ENCODE results near the gene CDRT4.

The CDRT4 gene

DNA sequence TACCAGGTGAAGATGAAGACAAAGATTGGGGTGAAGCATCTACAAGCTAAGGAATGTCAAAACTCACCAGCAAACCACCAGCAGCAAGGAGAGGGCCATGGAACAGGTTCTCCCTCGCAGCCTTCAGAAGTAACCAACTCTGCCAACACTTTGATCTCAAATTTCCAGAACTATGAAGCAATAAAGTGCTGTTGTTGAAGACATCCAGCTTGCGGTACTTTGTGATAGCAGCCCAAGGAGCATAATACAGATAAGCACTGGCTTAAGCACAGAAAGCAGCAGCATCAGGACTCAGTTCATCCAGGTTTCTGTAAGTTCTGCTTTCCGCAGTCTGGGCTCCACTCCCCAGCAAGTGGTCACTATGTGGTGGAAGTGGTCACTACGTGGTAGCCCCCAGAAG lies 16.0 kb upstream of the CDRT4 start:
- no peaks in the 10 kb centered on the region for H3K9me2 ChIP-seq (replicated peaks; ENCODE audit: insufficient read depth, low read length)
- H2AFZ ChIP-seq (ENCODE audit: low read depth, low read length, severe bottlenecking) = no peak overlapping the region
- no peaks in the 10 kb centered on the region for H3K9me3 ChIP-seq (ENCODE audit: insufficient read depth, low read length)
- H3K79me2 ChIP-seq (ENCODE audit: insufficient read depth, low read length) = no peaks in the 10 kb centered on the region
- H3K36me3 ChIP-seq (ENCODE audit: low read length) = no peaks in the 10 kb centered on the region
- no peak overlapping the region for H3K4me2 ChIP-seq (ENCODE audit: low read depth, low read length, poor library complexity, severe bottlenecking)
- no peak overlapping the region for H3K27ac ChIP-seq (ENCODE audit: low read depth, low read length)
- H3K4me3 ChIP-seq (ENCODE audit: insufficient read depth, low read length, poor library complexity, severe bottlenecking) = no peak overlapping the region
- TF ChIP-seq EZH2phosphoT487 (conservative IDR thresholded peaks at IDR 0.05; ENCODE audit: low read length) = no peak
- H3K9ac ChIP-seq (ENCODE audit: low read length) = no peak overlapping the region
- H3F3A ChIP-seq (ENCODE audit: insufficient read depth) = no peaks in the 10 kb centered on the region
- H4K20me1 ChIP-seq (ENCODE audit: low read depth, low read length) = no peaks in the 10 kb centered on the region
- H3K27me3 ChIP-seq (ENCODE audit: low read length) = no peaks in the 10 kb centered on the region

DNA sequence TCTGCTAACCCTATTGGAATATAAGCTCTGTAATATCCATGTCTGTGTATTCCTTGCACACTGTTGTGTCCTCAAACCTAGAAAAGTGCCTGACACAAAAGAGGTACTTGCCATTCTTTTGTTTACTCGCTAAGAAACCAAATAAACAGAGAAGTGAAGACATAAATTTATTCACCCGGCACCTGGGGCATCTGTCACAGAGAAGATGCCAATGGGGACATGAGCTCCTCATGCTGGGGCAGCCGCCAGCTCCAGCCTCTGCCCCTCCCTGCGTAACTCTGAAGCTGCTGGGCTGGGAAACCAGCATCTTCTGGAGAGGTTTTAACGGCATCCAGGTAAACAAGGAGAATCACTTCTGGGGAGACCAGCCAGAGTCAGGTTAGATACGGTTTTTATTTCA lies 15.1 kb upstream of the CDRT4 start:
- Histone ChIP-seq H3K9me2 (replicated peaks; ENCODE audit: insufficient read depth, low read length) (no peaks in the 10 kb centered on the region), H3K27me3 (ENCODE audit: low read length) (no peaks in the 10 kb centered on the region), H3F3A (ENCODE audit: insufficient read depth) (no peaks in the 10 kb centered on the region), H3K9ac (ENCODE audit: low read length) (no peak overlapping the region), H3K36me3 (ENCODE audit: low read length) (no peaks in the 10 kb centered on the region), H4K20me1 (ENCODE audit: low read depth, low read length) (no peaks in the 10 kb centered on the region), H2AFZ (ENCODE audit: low read depth, low read length, severe bottlenecking) (no peak overlapping the region), H3K27ac (ENCODE audit: low read depth, low read length) (no peak overlapping the region), H3K4me2 (ENCODE audit: low read depth, low read length, poor library complexity, severe bottlenecking) (no peak overlapping the region), H3K9me3 (ENCODE audit: insufficient read depth, low read length) (no peaks in the 10 kb centered on the region), H3K4me3 (ENCODE audit: insufficient read depth, low read length, poor library complexity, severe bottlenecking) (no peak overlapping the region), H3K79me2 (ENCODE audit: insufficient read depth, low read length) (no peaks in the 10 kb centered on the region)
- TF ChIP-seq, protein P1, sequence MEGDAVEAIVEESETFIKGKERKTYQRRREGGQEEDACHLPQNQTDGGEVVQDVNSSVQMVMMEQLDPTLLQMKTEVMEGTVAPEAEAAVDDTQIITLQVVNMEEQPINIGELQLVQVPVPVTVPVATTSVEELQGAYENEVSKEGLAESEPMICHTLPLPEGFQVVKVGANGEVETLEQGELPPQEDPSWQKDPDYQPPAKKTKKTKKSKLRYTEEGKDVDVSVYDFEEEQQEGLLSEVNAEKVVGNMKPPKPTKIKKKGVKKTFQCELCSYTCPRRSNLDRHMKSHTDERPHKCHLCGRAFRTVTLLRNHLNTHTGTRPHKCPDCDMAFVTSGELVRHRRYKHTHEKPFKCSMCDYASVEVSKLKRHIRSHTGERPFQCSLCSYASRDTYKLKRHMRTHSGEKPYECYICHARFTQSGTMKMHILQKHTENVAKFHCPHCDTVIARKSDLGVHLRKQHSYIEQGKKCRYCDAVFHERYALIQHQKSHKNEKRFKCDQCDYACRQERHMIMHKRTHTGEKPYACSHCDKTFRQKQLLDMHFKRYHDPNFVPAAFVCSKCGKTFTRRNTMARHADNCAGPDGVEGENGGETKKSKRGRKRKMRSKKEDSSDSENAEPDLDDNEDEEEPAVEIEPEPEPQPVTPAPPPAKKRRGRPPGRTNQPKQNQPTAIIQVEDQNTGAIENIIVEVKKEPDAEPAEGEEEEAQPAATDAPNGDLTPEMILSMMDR (IDR thresholded peaks at IDR 0.05; ENCODE audit: insufficient read depth, low read length, poor library complexity, severe bottlenecking) = no peak
- no peak for TF ChIP-seq EZH2phosphoT487 (conservative IDR thresholded peaks at IDR 0.05; ENCODE audit: low read length)

DNA sequence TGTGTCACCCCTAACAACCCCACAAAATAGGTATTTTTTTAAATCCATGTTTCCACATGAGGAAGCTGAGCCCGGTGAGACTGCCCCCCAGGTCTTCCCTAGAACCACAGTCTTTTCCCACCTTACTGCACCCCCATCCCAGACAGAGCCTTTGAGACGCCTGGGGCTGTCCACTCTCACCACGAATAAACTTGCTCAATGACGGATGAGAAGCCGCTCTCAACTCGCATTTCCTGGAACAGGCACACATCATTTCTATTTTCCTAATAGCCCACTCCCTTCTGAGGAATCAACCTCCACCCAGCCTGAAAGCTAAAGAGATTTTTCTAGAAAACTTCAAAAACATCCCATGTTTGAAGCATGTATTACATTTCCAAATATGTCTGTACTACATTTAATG lies 14.1 kb upstream of the CDRT4 start:
- no peaks in the 10 kb centered on the region for H3K79me2 ChIP-seq (ENCODE audit: insufficient read depth, low read length)
- no peaks in the 10 kb centered on the region for H4K20me1 ChIP-seq (ENCODE audit: low read depth, low read length)
- TF ChIP-seq, protein P1 (IDR thresholded peaks at IDR 0.05; ENCODE audit: insufficient read depth, low read length, poor library complexity, severe bottlenecking) = no peak
- no peak for TF ChIP-seq EZH2phosphoT487 (conservative IDR thresholded peaks at IDR 0.05; ENCODE audit: low read length)
- no peak overlapping the region for H3K27ac ChIP-seq (ENCODE audit: low read depth, low read length)
- H3K36me3 ChIP-seq (ENCODE audit: low read length) = no peaks in the 10 kb centered on the region
- no peak overlapping the region for H3K9ac ChIP-seq (ENCODE audit: low read length)
- H3K9me3 ChIP-seq (ENCODE audit: insufficient read depth, low read length) = no peaks in the 10 kb centered on the region
- H3K4me2 ChIP-seq (ENCODE audit: low read depth, low read length, poor library complexity, severe bottlenecking) = no peak overlapping the region
- H3F3A ChIP-seq (ENCODE audit: insufficient read depth) = no peaks in the 10 kb centered on the region
- no peaks in the 10 kb centered on the region for H3K9me2 ChIP-seq (replicated peaks; ENCODE audit: insufficient read depth, low read length)
- no peaks in the 10 kb centered on the region for H3K27me3 ChIP-seq (ENCODE audit: low read length)
- no peak overlapping the region for H2AFZ ChIP-seq (ENCODE audit: low read depth, low read length, severe bottlenecking)
- H3K4me3 ChIP-seq (ENCODE audit: insufficient read depth, low read length, poor library complexity, severe bottlenecking) = no peak overlapping the region

DNA sequence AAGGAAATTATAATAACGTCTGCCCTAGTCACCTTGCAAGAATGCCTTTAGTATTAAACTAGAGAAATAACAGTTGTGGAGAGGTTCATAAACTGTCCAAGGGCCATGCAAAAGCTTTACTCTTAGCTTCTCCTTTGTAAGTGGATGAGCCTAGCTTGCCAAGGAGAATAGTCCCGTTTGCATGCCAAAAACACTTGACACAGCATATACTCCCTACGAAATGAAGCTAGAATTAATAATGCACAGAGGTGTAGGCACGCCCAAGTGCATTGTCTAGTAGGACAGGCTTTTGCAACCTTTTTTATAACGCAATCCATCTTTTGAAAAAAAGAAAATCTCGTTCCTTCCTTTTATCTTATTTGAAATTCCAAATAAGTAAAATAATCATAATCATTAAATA lies 12.8 kb upstream of the CDRT4 start:
- H3K4me2 ChIP-seq (ENCODE audit: low read depth, low read length, poor library complexity, severe bottlenecking) = no peak overlapping the region
- H3K27me3 ChIP-seq (ENCODE audit: low read length) = no peaks in the 10 kb centered on the region
- H3K9me2 ChIP-seq (replicated peaks; ENCODE audit: insufficient read depth, low read length) = no peaks in the 10 kb centered on the region
- H3K4me3 ChIP-seq (ENCODE audit: insufficient read depth, low read length, poor library complexity, severe bottlenecking) = no peak overlapping the region
- no peak overlapping the region for H3K27ac ChIP-seq (ENCODE audit: low read depth, low read length)
- H3K36me3 ChIP-seq (ENCODE audit: low read length) = no peaks in the 10 kb centered on the region
- no peak for TF ChIP-seq EZH2phosphoT487 (conservative IDR thresholded peaks at IDR 0.05; ENCODE audit: low read length)
- TF ChIP-seq, protein P1 (IDR thresholded peaks at IDR 0.05; ENCODE audit: insufficient read depth, low read length, poor library complexity, severe bottlenecking) = no peak
- H3K9me3 ChIP-seq (ENCODE audit: insufficient read depth, low read length) = no peaks in the 10 kb centered on the region
- no peaks in the 10 kb centered on the region for H3F3A ChIP-seq (ENCODE audit: insufficient read depth)
- H4K20me1 ChIP-seq (ENCODE audit: low read depth, low read length) = no peaks in the 10 kb centered on the region
- no peak overlapping the region for H3K9ac ChIP-seq (ENCODE audit: low read length)
- H2AFZ ChIP-seq (ENCODE audit: low read depth, low read length, severe bottlenecking) = no peak overlapping the region
- H3K79me2 ChIP-seq (ENCODE audit: insufficient read depth, low read length) = no peaks in the 10 kb centered on the region
